Pancreas (tissue), 10 donors: ENCODE data around the gene TUBA4B. TPM values are rescaled to one million over a fixed set of nuclear protein-coding genes. Genes with fewer than 3 reads are reported as not detected.

Source experiments
- ATAC-seq, 4 donors: fragments of 200-7000 bp; cut with Tn5 transposase; one replicate each; pipeline versions ENCODE4 v1.8.0 to v1.9.1; 2020; ENCODE audit warnings: mild to moderate bottlenecking in 4 of 4, moderate library complexity in 4 of 4
- DNase-seq, 6 donors: peaks; one replicate each; pipeline ENCODE4 v3.0.0-alpha.2; 2020
- FAIRE-seq: peaks from 2 replicates; lab custom pipeline; 2012; peaks lifted over from hg19 to GRCh38; lab: Jason Lieb, UNC
- H3K27ac ChIP-seq, 4 donors: fragments of 200-600 bp; sonication (generic); 1 replicate in 3 of 4; 2 replicates in 1 of 4; pipeline versions ENCODE4 v1.5.0 to v1.8.0; 2020
- H3K27me3 ChIP-seq, 4 donors: fragments of 200-600 bp; one replicate each; pipeline ENCODE4 v1.8.0; 2021
- H3K36me3 ChIP-seq, 3 donors: fragments of 200-600 bp; sonication (generic) in 1 of 3; one replicate each; pipeline versions ENCODE4 v1.5.0 to v1.8.0; 2020 to 2021
- H3K4me1 ChIP-seq, 3 donors: fragments of 200-600 bp; one replicate each; pipeline ENCODE4 v1.8.0; 2021
- H3K4me3 ChIP-seq, 4 donors: fragments of 200-600 bp; sonication (generic) in 2 of 4; one replicate each; pipeline versions ENCODE4 v1.5.0 to v1.8.0; 2020 to 2021
- H3K9me3 ChIP-seq, 4 donors: fragments of 200-600 bp; one replicate each; pipeline ENCODE4 v1.8.0; 2021
- CTCF ChIP-seq, 4 donors: fragments of 200-600 bp; sonication (generic) in 3 of 4; IDR thresholded peaks; one replicate each; pipeline versions ENCODE4 v1.5.0 to v1.8.0; 2021; ENCODE audit warnings: antibody characterized with exemption in 4 of 4
- WGBS, 2 donors: extraction: QIAGEN DNeasy Blood & Tissue Kit; methylation state at CpG; one replicate each; pipeline ENCODE4 v1.1.7; 2013; 5-methylcytosine and 5-hydroxymethylcytosine counted together
- intact Hi-C, 3 donors: fragments of 100-400 bp; cut with DNase I; formaldehyde crosslinking; loops; one replicate each; pipeline versions ENCODE4 v1.11.1 to v1.14.2; 2022
- polyA plus RNA-seq, 2 donors: library from polyadenylated mRNA; stranded (reverse); fragments of 200-250 nt; gene quantifications; one replicate each; pipeline ENCODE4 v1.2.3, GENCODE V29; 2013
- total RNA-seq, 6 donors: library from RNA; stranded (reverse); fragmentation: NEBNext Ultra II Directional in 4 of 6; extraction: Animal tissue kit (Norgen Biotek cat#: 25700) in 4 of 6; gene quantifications; one replicate each; pipeline versions ENCODE4 v1.2.1 to v1.2.4, GENCODE V29; 2021 to 2023
- donor health status: healthy with polysubstance abuse.
- donor health status: DM: no; HTN: no; CAD: no; lungs with moderate emphysema.
- donor health status: DM: no; HTN: no; CAD: no.
- donor health status: control.
- donor health status: control.
- donor health status: Bipolar disorder and iron deficiency.
- donor health status: DM: yes; HTN: yes; CAD: no.
- donor health status: DM: no; HTN: no; CAD: no.
- donor health status: DM: no; HTN: no; CAD: no.
- donor health status: DM: yes; HTN: yes; CAD: no.

Gene TUBA4B
- total and polyA plus RNA-seq, 8 donors, result not detected

GRCh38 chr2:219272995-219273394 is 20.0 kb downstream of the TUBA4B start:
- no peak overlapping the region for H3K4me3 ChIP-seq
- no peak for ATAC-seq
- H3K36me3 ChIP-seq, result no peaks in the 10 kb centered on the region
- no peaks in the 10 kb centered on the region for H3K9me3 ChIP-seq
- WGBS, 2 donors, result 64 to 71% methylated on average over 2 of the region's 2 CpGs
- H3K4me1 ChIP-seq, result peaks cover 0 to 2% (median 2%) of the 10 kb centered on the region in 3 donors
- DNase-seq, result no peak
- H3K27ac ChIP-seq, result no peak overlapping the region
- intact Hi-C loops, result no loop called here
- no peaks in the 10 kb centered on the region for H3K27me3 ChIP-seq
- no peak for TF ChIP-seq CTCF (IDR thresholded peaks at IDR 0.05)
- FAIRE-seq, result no peak

- H3K4me1 ChIP-seq, result peaks cover 7 to 10% (median 9%) of the 10 kb centered on the region in 3 donors
- no peaks in the 10 kb centered on the region for H3K36me3 ChIP-seq
- intact Hi-C loops, result no loop called here
- H3K9me3 ChIP-seq, result no peaks in the 10 kb centered on the region
- DNase-seq, result no peak
- no peaks in the 10 kb centered on the region for H3K27me3 ChIP-seq
- WGBS, 2 donors, result 65 to 80% methylated on average over 3 of the region's 3 CpGs
- peak in 2 of 4 donors; percentile 21 to 26 for ATAC-seq
- peak overlapping the region; percentile 17 to 84 (median 60) for H3K27ac ChIP-seq
- no peak for FAIRE-seq
- no peak overlapping the region for H3K4me3 ChIP-seq
- TF ChIP-seq CTCF (IDR thresholded peaks at IDR 0.05), result no peak
Measured at GRCh38 chr2:219273937-219274336, 20.9 kb downstream of the TUBA4B start.

- 45 to 49% methylated on average over 6 of the region's 6 CpGs for WGBS, 2 donors
- DNase-seq (no peak), FAIRE-seq (no peak), ATAC-seq (peak in 1 of 4 donors; percentile 11)
- Histone ChIP-seq H3K9me3 (no peaks in the 10 kb centered on the region), H3K27me3 (no peaks in the 10 kb centered on the region), H3K4me1 (peaks cover 7 to 10% (median 9%) of the 10 kb centered on the region in 3 donors), H3K27ac (peak overlapping the region; percentile 17 to 84 (median 60)), H3K4me3 (no peak overlapping the region), H3K36me3 (no peaks in the 10 kb centered on the region)
- TF ChIP-seq CTCF (IDR thresholded peaks at IDR 0.05), result no peak
- intact Hi-C loops, result no loop called here
Measured at GRCh38 chr2:219274361-219274921, 21.4 kb downstream of the TUBA4B start.

GRCh38 chr2:219277703-219278654 is 24.9 kb downstream of the TUBA4B start:
- no peaks in the 10 kb centered on the region for H3K27me3 ChIP-seq
- H3K9me3 ChIP-seq, result no peaks in the 10 kb centered on the region
- DNase-seq (peak; percentile 70 to 90 (median 83)), FAIRE-seq (no peak), ATAC-seq (peak; percentile 47 to 76 (median 62))
- peaks cover 7 to 18% (median 9%) of the 10 kb centered on the region in 3 donors for H3K4me1 ChIP-seq
- WGBS, 2 donors, result 26% methylated on average over 25 of the region's 25 CpGs
- H3K27ac ChIP-seq, result peak overlapping the region; percentile 92 to 98 (median 98)
- H3K4me3 ChIP-seq, result peak overlapping the region in 2 of 4 donors; percentile 14 to 78
- H3K36me3 ChIP-seq, result peaks cover 0 to 13% (median 0%) of the 10 kb centered on the region in 3 donors
- intact Hi-C loops, result no loop called here
- peak; percentile 95 to 99 (median 98) for TF ChIP-seq CTCF (IDR thresholded peaks at IDR 0.05)
